Daoy (cell line): Measurements from ENCODE around the gene RPF1. TPM values are rescaled to one million over a fixed set of nuclear protein-coding genes. Genes with fewer than 3 reads are reported as not detected.
"Not testable (repeated sequence)": the region's sequence is repeated elsewhere in the genome, so short reads cannot be mapped to it uniquely, and the experiment has no call there.

ENCODE experiments used
- DNase-seq: peaks from one replicate; pipeline ENCODE4 v3.0.0-alpha.2; 2015; ENCODE audit warnings: low read depth
- total RNA-seq: library from RNA; depleted of rRNA; stranded (reverse); fragments of >200 nt; shearing (Covaris generic); gene quantifications from 2 replicates; pipeline ENCODE4 v1.2.3, GENCODE V29; 2014; rRNA removed

The RPF1 gene
- 185 and 205 TPM in 2 replicates for total RNA-seq

- DNase-seq = peak; percentile 89
These were observed at the start of gene RPF1 for GRCh38 chr1:84478876-84479868. Gene RPF1 (plus strand): TSS chr1:84479266. CDS start chr1:84479282, 16 bp downstream.

DNA sequence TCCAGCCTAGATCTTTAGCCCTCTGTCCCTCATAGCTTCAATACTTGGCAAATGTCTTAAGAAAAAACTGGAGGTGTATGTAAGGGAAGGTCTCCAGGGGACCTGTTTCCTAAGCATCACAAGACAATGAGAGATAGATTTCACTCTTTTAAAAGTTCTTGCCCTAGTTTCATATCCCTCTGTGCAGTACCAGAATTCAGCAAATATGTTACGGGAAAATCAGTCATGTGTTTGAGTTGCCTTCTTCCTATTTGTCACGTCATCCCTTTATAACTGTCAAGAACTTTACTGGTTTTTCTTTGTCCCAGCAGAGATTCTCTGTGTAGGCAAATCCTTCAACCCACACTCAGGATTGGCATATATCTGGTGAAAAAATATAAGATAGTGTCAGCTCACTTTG, 48.5 kb upstream of the RPF1 start:
- DNase-seq = no peak

DNA sequence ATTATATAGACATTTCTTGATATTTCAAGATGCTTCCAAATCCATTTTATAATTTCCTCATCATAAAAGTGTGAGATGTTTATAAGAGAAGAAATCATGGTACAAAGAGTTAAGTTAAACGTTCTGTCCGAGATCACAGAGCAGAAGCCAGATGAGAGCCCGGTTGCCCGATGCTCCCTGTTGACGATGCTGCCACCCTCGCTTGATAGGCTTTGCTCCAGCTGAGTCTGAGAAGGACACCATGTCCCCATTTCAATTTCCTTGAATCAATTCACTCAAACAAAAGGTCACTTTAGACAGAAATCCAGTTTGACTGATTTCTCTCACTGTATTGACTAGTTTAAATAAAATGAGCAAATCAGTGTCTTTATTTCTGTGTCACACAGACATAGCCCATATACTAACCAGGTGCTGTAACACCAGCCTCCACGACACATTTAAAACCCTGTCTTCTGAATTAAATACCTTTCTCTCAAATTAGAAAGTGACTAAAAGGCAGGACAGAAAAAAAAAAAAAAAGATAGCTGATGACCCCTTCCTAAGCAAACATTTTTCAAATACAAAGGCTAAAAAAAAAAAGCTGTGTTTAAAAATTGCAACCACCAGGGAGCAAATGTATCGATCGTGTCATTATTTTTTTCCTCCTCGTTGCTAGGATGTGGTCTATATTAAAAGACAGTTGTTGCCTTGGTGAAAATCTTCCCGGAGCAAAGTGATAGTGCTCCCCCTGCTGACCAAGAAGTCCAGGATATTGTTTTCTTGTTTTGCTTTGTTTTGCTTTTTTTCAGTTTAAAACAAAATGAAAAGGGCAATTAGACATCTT, 45.6 kb upstream of the RPF1 start:
- peak; percentile 74 for DNase-seq

DNA sequence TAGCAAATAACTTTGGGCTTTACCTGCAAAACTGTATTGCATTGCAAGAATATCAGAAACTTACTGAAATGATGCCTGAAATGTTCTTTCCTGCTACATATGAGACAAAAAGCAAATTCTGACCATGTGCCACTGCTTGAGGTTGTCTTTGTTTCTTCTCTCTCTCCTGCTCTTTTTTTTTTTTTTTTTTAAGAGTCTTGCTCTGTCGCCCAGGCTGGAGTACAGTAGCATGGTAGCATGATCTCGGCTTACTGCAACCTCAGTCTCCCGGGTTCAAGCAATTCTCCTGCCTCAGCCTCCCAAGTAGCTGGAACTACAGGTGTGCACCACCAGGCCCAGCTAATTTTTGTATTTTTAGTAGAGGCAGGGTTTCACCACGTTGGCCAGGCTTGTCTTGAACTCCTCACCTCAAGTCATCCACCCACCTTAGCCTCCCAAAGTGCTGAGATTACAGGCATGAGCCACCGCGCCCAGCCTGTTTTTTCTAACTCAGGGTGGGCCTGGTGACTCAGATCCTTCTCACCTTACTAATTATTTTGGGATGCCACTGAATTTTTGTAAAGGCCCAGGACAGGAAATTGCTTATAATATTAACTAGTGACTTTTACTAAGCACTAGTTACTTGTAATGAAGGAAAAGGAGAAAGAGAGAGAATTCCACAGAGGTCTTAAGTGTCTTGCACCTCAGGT, 44.8 kb upstream of the RPF1 start:
- peak; percentile 59 for DNase-seq

GRCh38 chr1:84434801-84435549, 44.1 kb upstream of the RPF1 start:
- DNase-seq = no peak

GRCh38 chr1:84436876-84437655, 42.0 kb upstream of the RPF1 start:
- no peak for DNase-seq

DNA sequence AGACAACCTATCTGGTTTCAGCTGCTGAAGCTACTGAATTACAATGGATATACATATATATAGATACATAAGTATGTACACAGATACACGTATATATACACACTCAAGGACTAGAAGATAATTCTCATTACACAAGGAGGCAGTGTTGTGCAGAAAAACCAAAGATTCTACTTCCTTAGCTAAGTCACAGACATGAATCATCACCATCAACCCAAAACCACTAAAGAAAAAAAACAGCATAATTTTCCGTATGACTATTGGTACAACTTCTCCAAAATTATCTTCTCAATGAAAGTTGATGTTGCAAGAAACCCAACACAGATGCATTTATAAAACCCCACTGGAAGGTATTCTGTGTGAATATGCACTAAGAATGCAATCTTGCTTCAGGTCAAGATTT, 36.8 kb upstream of the RPF1 start:
- peak; percentile 85 for DNase-seq

DNA sequence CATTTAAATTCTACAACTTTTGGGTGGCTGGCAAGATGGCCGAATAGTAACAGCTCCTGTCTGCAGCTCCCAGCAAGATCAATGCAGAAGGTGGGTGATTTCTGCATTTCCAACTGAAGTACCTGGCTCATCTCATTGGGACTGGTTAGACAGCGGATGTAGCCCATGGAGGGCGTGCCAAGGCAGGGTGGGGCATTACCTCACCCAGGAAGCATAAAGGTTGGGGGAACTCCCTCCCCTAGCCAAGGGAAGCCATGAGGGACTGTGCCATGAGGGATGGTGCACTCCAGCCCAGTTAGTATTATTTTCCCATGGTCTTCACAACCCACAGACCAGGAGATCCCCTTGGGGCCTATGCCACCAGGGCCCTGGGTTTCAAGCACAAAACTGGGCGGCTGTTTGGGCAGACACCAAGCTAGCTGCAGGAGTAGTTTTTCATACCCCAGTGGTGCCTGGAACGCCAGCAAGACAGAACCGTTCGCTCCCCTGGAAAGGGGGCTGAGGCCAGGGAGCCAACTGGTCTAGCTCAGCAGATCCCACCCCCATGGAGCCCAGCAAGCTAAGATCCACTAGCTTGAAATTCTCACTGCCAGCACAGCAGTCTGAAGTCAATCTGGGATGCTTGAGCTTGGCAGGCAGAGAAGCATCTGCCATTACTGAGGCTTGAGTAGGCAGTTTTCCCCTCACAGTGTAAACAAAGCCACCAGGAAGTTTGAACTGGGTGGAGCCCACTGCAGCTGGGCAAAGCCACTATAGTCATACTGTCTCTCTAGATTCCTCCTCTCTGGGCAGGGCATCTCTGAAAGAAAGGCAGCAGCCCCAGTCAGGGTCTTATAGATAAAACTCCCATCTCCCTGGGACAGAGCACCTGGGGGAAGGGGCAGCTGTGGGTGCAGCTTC, 36.1 kb upstream of the RPF1 start:
- DNase-seq = peak; percentile 55

GRCh38 chr1:84448704-84449103, 30.4 kb upstream of the RPF1 start:
- not testable (repeated sequence) for DNase-seq

DNA sequence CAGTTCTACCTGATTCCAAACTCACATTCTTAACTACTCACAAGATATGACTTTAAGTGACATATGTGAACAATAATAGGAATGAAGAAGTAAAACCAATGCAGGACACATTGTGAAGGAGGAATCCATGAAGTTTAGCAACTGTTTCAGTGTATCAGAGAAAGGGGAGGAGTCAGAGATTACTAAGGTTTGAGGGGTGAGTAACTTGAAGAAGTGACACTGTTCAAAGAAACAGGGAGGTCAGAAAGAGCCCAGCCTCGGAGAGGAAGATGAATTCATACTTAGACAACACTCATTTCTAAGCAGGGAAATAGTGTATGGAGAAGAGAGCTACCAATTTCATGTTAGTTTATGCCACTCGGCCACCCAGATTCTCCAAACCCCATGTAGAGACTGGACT, 28.2 kb upstream of the RPF1 start:
- no peak for DNase-seq

DNA sequence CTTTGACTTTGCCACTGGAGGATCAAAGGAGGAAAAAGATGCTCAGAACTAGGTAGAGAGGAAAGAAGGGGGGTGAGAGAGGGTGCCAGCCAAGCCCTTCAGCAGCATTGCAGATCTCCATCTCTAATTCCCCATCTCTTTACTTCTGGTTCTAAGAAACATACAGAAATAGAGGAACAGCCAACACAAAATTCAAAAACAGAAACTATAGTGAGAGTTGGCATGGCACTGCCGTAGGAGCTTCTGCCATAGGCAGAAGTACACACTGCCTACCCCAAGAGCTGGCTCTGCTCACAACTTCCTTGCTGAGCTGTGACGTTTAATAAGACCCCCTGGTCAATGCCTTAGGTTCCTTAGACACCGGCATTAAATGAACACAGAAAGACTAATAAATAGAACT, 26.6 kb upstream of the RPF1 start:
- DNase-seq = no peak

- no peak for DNase-seq
These were observed 16.9 kb upstream of the RPF1 start for GRCh38 chr1:84462118-84462517.

DNA sequence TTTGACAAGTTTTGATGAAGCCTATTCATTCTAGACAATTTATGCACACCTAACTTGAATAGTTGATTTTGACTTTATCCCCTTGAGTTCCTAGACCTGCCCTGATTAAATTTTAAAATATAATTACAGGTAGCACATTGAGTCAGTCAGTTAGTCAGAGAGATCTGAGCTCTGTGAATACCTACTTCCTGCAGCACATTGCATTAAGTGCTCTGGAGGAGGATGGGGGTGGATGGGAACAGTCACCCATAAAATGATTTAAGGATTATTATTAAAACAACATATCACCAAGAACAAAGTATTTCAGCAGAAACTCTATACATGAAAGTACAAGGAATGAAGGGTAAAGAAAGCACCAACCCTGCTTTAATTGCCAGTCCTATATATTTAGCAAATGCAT, 11.8 kb upstream of the RPF1 start:
- no peak for DNase-seq

DNA sequence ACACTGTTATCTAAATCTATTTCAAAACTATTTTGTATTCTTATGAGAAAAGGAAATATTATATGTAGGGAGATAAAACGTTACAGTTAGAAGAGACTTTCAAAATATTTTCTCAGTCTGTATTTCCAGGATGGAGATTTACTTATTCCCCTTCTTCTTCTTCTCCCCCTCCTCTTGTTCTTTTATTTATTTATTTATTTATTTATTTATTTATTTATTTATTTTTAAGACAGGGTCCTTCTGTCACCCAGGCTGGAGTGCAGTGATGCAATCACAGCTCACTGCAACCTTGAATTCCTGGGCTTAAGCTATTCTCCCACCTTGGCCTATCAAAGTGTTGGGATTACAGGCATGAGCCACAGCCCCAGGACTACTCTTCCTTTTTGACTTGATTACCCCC, 2.8 kb upstream of the RPF1 start:
- DNase-seq = no peak

DNA sequence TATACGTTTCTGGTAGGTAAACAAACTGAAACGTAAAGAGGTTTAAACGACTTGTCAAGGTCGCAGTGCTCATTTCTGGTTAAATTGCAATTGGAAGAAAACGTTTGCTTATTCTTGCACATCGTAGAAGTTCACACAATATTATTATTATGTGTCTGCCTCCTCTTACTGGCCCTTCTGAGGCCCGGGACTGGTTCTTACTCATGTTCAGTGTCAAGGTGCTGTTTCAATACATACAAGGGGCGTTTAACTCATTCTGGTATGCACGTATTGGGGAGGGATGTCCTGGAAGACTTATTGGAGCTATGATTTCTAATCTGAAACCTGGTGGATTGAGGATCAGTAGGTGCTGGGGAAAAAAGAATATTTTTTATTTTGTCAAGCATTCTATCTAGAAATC, 932 bp downstream of the RPF1 start:
- DNase-seq = peak; percentile 8

DNA sequence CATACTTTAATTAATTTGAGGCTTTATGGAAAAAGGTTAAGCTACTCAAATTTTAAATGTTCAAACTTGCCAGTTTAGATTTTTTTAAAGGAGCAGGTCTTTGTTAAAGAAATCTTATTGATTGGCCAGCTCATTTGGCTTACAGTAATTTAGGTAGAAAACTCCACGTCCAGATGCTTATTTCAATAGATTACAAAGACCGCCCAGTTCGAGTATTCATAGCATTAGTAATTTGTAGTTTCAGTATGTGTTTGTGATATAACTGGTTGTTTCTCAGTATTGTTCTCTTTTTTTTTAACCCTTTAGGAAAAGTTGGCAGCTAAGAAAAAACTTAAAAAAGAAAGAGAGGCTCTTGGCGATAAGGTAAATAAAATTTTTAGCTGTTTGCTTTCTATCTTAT, 1.6 kb downstream of the RPF1 start:
- DNase-seq = no peak

GRCh38 chr1:84481317-84481716, 2.3 kb downstream of the RPF1 start:
- no peak for DNase-seq

DNA sequence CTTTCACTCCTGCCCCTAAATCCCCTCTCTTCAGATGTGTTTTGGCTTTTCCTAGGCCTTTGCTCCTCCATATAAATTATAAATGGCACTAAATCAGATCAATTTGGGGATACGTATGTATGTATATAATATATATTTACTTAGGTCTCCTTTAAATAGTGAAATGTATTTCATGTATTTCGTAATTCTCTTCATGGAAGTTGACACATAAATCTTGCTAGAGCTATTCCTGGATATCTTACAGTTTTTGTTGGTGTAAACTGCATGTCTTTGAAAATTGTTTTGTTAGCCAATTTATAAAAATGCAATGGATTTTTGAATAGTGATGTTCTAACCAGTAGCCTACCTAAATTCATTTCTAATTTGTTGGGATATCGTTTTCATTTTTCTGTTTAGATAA, 9.0 kb downstream of the RPF1 start:
- no peak for DNase-seq

DNA sequence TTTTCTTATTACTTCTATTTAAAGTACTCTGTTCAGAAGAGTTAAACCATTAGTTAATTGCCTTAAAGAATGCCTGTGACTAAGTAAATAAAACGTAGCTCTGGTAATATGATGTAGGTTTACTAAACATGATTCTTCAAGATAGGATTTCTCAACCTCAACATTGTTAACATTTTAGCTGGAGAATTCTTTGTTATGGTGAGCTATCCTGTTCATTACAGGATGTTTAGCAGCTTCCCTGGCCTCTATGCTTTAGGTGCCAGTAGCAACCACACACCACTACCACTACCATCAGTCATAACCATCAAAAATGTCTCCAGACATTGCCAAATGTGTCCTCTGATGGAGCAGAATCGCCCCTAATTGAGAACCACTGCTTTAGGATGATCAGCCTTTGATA, 10.7 kb downstream of the RPF1 start:
- no peak for DNase-seq
